GM18505 (cell line): ENCODE results near the gene TMF1.

Experiments used
- ATAC-seq: cut with Tn5 transposase; IDR thresholded peaks from one replicate; pipeline ENCODE4 v1.9.1; 2021; ENCODE audit not compliant: unreplicated experiment
- POLR2A ChIP-seq: IDR thresholded peaks from 4 replicates; pipeline ENCODE4 v1.6.1; 2011; ENCODE audit warnings: borderline replicate concordance; ENCODE audit not compliant: insufficient read depth, insufficient read length; ENCODE audit errors: extremely low read depth

Gene TMF1

GRCh38 chr3:69059688-69060087 lies 7.6 kb upstream of the TMF1 start:
- TF ChIP-seq POLR2A, result no peak
- ATAC-seq, result no peak

- TF ChIP-seq POLR2A, result no peak
- ATAC-seq, result no peak
Observed at GRCh38 chr3:69058947-69059224, 6.8 kb upstream of the TMF1 start.

GRCh38 chr3:69058180-69058946 lies 6.2 kb upstream of the TMF1 start:
- no peak for TF ChIP-seq POLR2A
- peak; percentile 99 for ATAC-seq

DNA sequence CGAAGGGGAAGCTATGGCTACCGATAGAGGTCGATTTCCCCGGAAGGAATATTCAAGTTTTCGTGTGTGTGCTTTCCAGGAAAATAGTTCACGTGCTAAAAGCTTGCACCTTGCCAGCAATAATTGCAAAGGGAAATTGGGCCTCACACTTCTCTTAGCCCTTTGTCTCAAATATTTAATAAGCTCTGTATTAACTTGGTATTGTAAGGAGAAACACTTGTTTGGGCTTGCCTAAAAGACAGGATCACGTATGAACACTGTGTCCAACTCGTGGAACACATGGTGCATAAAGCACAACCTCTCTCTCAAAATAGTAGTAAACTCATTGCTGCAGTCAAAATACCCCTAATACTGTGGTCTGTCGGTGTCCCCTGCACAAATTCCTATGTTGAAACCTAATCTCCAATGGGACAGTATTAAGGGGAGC lies 352 bp upstream of the TMF1 start:
- no peak for TF ChIP-seq POLR2A
- ATAC-seq, result no peak

- ATAC-seq, result no peak
- no peak for TF ChIP-seq POLR2A
Observed at GRCh38 chr3:69048990-69049389, 3.1 kb downstream of the TMF1 start.

- no peak for ATAC-seq
- no peak for TF ChIP-seq POLR2A
Observed at GRCh38 chr3:69044608-69045007, 7.5 kb downstream of the TMF1 start.

DNA sequence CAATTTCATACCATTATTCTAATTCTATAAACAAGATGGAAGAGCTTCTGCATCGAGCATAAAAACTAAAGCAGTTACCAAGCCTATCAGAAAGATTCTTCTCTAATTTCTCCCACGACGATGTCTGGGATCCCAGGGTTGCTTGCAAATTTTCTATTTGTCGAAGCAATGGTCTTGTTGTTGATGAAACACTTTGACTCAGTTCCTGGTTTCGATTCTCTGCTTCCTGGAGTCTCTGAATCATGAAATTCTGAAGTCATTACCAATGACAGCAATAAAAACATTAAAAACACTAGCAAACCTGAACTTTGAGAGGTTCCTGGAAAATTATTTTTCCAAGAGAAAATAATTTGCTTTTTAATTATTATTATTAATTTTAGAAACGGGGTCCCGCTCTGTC lies 18.7 kb downstream of the TMF1 start:
- no peak for ATAC-seq

GRCh38 chr3:69032737-69033136 lies 19.4 kb downstream of the TMF1 start:
- TF ChIP-seq POLR2A, result no peak
- ATAC-seq, result no peak

More for the DNA sequence above, 18.7 kb downstream of the TMF1 start:
- TF ChIP-seq POLR2A, result no peak

DNA sequence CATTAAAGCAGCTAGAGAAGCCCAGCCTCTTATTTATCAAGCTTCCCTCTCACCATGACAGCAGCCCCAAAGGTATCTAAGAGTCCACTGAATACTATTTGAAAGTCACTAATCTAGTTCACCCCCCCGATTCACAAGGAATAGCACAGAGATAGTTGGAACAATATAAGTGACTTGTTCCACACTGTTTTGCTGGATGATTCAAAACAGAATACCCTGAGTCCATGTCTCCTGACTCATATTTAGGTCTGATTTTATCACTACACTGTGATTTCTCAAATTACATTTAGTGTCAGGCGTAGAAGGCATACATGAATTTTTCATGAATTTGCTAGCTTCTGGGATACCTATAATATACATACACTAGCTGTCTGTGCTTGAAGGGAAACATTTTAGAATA lies 20.0 kb downstream of the TMF1 start:
- no peak for ATAC-seq
- TF ChIP-seq POLR2A, result no peak

DNA sequence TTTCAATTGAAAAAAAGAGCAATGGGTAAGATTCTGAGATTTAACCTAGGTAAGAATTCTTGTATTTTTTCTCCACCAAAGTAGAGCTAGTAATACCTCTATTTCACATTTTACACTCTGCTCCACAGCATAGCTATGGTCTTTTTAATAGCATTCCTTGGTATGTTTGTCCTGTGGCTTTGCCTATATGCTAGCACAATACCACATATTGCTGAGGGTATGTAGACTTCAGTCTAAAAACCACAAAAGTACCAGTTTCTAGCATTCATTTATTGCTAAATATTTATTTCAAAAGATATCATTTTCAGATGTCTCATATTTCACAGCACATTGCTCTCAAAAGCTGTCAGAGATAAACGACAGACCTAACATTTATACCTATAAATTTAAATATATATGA lies 20.5 kb downstream of the TMF1 start:
- ATAC-seq, result no peak
- TF ChIP-seq POLR2A, result no peak

- no peak for ATAC-seq
- TF ChIP-seq POLR2A, result no peak
Observed at GRCh38 chr3:69020857-69021256, 31.3 kb downstream of the TMF1 start.

DNA sequence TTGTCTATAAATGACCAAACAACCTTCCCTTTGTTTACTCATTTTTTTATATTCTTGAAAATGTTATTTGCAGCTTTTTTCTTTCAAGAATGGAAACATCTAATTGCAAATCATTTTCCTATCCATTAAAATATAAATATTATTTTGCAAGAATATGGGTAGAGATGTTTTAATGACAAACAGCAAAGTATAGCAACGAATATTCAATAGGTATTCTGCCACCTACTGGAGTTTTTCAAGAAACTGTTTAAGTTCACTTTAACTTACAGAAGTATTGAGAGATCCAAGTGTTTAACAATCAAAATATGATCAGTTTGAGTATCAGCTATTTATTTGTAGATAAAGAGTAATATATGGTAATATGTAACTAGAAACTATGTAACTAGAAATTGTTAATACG lies 31.7 kb downstream of the TMF1 start:
- TF ChIP-seq POLR2A, result no peak

GRCh38 chr3:69016901-69017300 lies 35.2 kb downstream of the TMF1 start:
- no peak for ATAC-seq
- TF ChIP-seq POLR2A, result no peak

More for the DNA sequence above, 31.7 kb downstream of the TMF1 start:
- no peak for ATAC-seq

GRCh38 chr3:69016102-69016501 lies 36.0 kb downstream of the TMF1 start:
- no peak for TF ChIP-seq POLR2A
- ATAC-seq, result no peak
